Left lung (tissue), 10 donors: Measurements from ENCODE around the gene CYB5RL. TPM values are rescaled to one million over a fixed set of nuclear protein-coding genes. Genes with fewer than 3 reads are reported as not detected.
A peak's percentile ranks its signal among the peaks of the same experiment; 100 is the strongest.
"Not testable (repeated sequence)": the region's sequence is repeated elsewhere in the genome, so short reads cannot be mapped to it uniquely, and the experiment has no call there.

Experiments
- ATAC-seq: fragments of 200-7000 bp; cut with Tn5 transposase; one replicate; pipeline ENCODE4 v1.9.1; 2020; ENCODE audit warnings: moderate library complexity
- DNase-seq, 4 donors: peaks; one replicate each; pipeline ENCODE4 v3.0.0-alpha.2; 2013 to 2020
- H3K27ac ChIP-seq, 2 donors: fragments of 200-600 bp; sonication (generic) in 1 of 2; one replicate each; pipeline versions ENCODE4 v1.5.0 to v1.8.0; 2020 to 2021
- H3K27me3 ChIP-seq, 2 donors: fragments of 200-600 bp; sonication (generic) in 1 of 2; one replicate each; pipeline versions ENCODE4 v1.5.0 to v1.8.0; 2020 to 2021
- H3K36me3 ChIP-seq, 2 donors: fragments of 200-600 bp; sonication (generic) in 1 of 2; one replicate each; pipeline versions ENCODE4 v1.5.0 to v1.8.0; 2020 to 2021
- H3K4me1 ChIP-seq, 2 donors: fragments of 200-600 bp; one replicate each; pipeline ENCODE4 v1.8.0; 2021
- H3K4me3 ChIP-seq, 2 donors: fragments of 200-600 bp; sonication (generic) in 1 of 2; one replicate each; pipeline versions ENCODE4 v1.5.0 to v1.8.0; 2020 to 2021; ENCODE audit warnings: mild to moderate bottlenecking in 1 of 2
- H3K9me3 ChIP-seq, 2 donors: fragments of 200-600 bp; sonication (generic) in 1 of 2; one replicate each; pipeline versions ENCODE4 v1.5.0 to v1.8.0; 2020 to 2021
- intact Hi-C, 2 donors: fragments of 100-400 bp; cut with DNase I; formaldehyde crosslinking; loops; one replicate each; pipeline versions ENCODE4 v1.11.2 to v1.14.2; 2022
- polyA plus RNA-seq, 6 donors: library from polyadenylated mRNA; unstranded; fragments of 120-200 nt; gene quantifications; one replicate each; pipeline ENCODE4 v1.2.1, GENCODE V29; 2013; ENCODE audit not compliant: insufficient read length in 6 of 6
- total RNA-seq, 2 donors: library from RNA; stranded (reverse); fragmentation: NEBNext Ultra II Directional; extraction: Animal tissue kit (Norgen Biotek cat#: 25700); gene quantifications; one replicate each; pipeline ENCODE4 v1.2.1, GENCODE V29; 2021
- TF ChIP-seq, protein P1 (sequence below), 2 donors: fragments of 200-600 bp; sonication (generic) in 1 of 2; IDR thresholded peaks; one replicate each; pipeline versions ENCODE4 v1.5.0 to v1.8.0; 2021; ENCODE audit warnings: antibody characterized with exemption in 2 of 2
- donor health status: DM: no; HTN: yes; CAD: no.
- donor health status: DM: no; HTN: no; CAD: no.

CYB5RL gene
- total and polyA plus RNA-seq, 8 donors: 7.4 to 11.7 (median 10.2) TPM

DNA sequence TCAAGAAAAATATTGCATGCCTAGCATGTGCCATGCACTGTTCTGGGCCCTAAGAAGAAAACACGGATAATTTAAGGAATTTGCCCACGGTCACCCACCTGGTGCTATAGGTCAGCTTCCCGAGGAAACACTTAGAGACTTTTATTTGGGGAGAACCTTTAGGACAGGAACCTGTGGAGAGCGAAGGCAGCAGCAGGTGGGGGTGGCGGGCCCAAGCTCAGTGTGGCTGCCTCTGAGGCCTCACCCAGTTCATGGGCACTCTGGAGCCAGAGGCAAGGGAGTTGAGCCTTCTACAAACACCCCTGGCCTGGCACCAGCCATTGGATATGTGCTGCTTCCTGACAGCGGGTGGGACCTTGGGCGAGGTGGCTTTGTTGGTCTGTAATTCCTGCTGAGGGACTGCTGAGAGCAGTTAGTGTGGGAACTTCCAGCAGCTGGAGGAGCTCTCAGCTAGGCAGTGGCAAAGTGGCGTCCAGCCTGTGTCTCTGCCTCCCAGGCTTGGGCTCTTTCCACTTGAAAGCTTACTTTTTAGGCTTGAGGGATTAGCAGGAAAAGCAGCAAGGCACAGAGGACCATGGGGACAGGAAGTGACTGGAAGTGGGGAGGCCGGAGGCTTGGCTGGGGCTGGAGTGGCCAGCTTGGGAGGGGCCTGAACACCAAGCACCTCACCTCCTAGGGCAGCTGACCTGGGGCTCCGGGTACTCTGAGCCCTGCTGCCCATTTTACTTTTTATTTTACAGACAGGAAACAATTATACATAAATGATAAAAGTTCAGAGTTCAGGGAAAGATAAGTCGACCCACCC is 19.3 kb upstream of the CYB5RL start:
- H3K27me3 ChIP-seq: no peaks in the 10 kb centered on the region
- H3K4me3 ChIP-seq: no peak overlapping the region
- intact Hi-C loops: no loop called here
- DNase-seq: peak in 2 of 4 donors; percentile 23 to 56
- H3K9me3 ChIP-seq: no peaks in the 10 kb centered on the region
- peak; percentile 14 for ATAC-seq
- H3K27ac ChIP-seq: peak overlapping the region; percentile 10 to 69
- peaks cover 0 to 56% of the 10 kb centered on the region in 2 donors for H3K36me3 ChIP-seq
- H3K4me1 ChIP-seq: peaks cover 4 to 23% of the 10 kb centered on the region in 2 donors
- TF ChIP-seq, protein P1, sequence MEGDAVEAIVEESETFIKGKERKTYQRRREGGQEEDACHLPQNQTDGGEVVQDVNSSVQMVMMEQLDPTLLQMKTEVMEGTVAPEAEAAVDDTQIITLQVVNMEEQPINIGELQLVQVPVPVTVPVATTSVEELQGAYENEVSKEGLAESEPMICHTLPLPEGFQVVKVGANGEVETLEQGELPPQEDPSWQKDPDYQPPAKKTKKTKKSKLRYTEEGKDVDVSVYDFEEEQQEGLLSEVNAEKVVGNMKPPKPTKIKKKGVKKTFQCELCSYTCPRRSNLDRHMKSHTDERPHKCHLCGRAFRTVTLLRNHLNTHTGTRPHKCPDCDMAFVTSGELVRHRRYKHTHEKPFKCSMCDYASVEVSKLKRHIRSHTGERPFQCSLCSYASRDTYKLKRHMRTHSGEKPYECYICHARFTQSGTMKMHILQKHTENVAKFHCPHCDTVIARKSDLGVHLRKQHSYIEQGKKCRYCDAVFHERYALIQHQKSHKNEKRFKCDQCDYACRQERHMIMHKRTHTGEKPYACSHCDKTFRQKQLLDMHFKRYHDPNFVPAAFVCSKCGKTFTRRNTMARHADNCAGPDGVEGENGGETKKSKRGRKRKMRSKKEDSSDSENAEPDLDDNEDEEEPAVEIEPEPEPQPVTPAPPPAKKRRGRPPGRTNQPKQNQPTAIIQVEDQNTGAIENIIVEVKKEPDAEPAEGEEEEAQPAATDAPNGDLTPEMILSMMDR (IDR thresholded peaks at IDR 0.05): no peak

DNA sequence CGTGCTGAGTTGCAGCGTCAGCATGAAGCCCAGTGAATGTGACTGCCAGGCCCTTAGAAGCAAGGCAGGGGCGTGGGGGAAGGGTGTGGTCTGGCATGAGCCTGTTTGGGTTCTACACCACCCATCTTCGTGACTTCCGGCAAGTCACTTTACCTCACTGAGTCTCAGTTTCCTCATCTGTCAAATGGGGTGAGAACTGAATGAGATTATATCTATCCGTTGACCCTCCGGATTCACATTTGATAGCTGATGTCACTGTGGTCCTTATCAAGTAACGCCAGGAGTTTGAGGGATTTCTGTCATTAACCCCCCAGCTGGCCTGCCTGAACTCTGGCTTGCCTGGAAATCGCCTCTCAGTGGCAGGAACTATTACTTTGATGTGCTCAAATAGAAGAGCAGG is 15.7 kb upstream of the CYB5RL start:
- TF ChIP-seq, protein P1 (IDR thresholded peaks at IDR 0.05): no peak
- Histone ChIP-seq H3K27me3 (no peaks in the 10 kb centered on the region), H3K4me1 (peaks cover 4 to 18% of the 10 kb centered on the region in 2 donors), H3K9me3 (no peaks in the 10 kb centered on the region), H3K36me3 (peaks cover 0 to 92% of the 10 kb centered on the region in 2 donors), H3K4me3 (no peak overlapping the region), H3K27ac (no peak overlapping the region)
- intact Hi-C loops: no loop called here
- no peak for DNase-seq
- no peak for ATAC-seq

DNA sequence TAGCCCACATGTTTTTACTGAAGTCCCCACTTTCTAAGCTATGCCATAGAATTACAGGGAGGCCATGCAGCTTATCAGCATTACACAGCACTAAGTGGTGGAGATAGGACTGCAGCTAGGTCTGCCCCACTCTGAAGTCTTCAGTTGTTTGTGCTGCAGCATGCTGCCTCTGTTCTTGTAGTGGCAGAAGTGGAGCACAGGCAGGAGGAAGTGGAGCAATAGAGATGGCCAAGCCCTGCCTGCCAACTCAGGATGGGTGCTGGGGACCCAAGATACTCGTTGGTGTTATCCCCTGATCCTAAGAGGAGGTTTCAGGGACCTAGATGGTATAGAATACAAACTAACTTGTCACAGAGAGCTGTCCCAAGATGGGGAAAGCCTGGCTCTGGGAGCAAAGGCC is 13.0 kb upstream of the CYB5RL start:
- intact Hi-C loops: no loop called here
- TF ChIP-seq, protein P1 (IDR thresholded peaks at IDR 0.05): no peak
- no peak for DNase-seq
- H3K4me3 ChIP-seq: no peak overlapping the region
- ATAC-seq: no peak
- no peaks in the 10 kb centered on the region for H3K27me3 ChIP-seq
- peaks cover 0 to 99% of the 10 kb centered on the region in 2 donors for H3K36me3 ChIP-seq
- H3K9me3 ChIP-seq: no peaks in the 10 kb centered on the region
- H3K27ac ChIP-seq: no peak overlapping the region
- no peaks in the 10 kb centered on the region for H3K4me1 ChIP-seq

DNA sequence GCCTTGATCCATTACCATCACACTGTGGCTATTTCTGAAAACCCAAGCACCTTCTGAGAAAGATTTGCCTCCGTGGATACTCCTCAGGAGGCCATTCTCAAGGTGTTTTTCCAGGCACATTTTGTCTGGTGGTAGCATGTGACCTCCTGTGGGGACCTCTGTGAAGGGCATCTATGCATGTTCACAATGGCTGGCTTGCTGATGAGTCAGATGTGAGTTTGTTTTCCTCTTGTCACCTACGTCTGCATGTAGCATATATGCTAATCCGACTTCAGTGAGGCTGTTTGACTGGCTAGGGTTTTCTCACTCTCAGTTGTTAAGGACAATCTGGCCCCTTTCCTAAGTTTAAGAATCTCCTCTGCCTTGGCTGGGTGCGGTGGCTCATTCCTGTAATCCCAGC is 8.1 kb upstream of the CYB5RL start:
- H3K4me3 ChIP-seq, H3K27me3 ChIP-seq, H3K9me3 ChIP-seq, DNase-seq, H3K4me1 ChIP-seq, H3K27ac ChIP-seq, intact Hi-C loops, ATAC-seq: not testable (repeated sequence)
- H3K36me3 ChIP-seq: peaks cover 0 to 92% of the 10 kb centered on the region in 2 donors

DNA sequence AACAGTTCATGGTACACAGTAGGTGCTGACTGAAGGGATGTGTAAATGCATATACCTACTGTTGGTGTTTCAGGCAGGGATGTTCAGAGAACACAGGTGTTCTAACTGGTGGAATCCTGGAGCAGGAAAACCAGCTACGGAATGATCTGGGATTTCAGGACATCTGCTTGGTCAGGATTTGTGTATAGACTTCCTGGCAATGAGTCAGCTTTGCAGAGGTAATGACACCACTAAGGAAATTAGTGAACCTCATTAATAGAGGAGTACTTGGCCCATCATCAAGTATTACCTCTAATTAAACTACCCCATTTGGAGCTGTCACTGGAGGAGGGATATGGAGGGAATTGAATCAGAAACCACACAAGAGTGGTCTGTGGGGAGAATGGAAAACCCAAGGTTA is 7.5 kb upstream of the CYB5RL start:
- Histone ChIP-seq H3K27me3 (no peaks in the 10 kb centered on the region), H3K9me3 (no peaks in the 10 kb centered on the region), H3K36me3 (peaks cover 0 to 88% of the 10 kb centered on the region in 2 donors), H3K4me3 (no peak overlapping the region), H3K27ac (no peak overlapping the region), H3K4me1 (no peaks in the 10 kb centered on the region)
- ATAC-seq (no peak), DNase-seq (no peak)
- intact Hi-C loops: no loop called here
- TF ChIP-seq, protein P1 (IDR thresholded peaks at IDR 0.05): no peak
